H1 (cell line): Measurements from ENCODE around the gene TMEM145.

ENCODE experiments used
- CEBPB ChIP-seq: IDR thresholded peaks from 2 replicates; pipeline ENCODE4 v1.6.1; 2012; ENCODE audit warnings: low read depth, low read length
- CHD1 ChIP-seq: IDR thresholded peaks from 2 replicates; pipeline ENCODE4 v1.6.1; 2012; ENCODE audit warnings: low read depth, low read length, improper control_type of control experiment
- HDAC2 ChIP-seq, 2 experiments: fragments of 300-600 bp in 1 of 2; sonication (generic) in 1 of 2; IDR thresholded peaks; 2 replicates each; pipeline ENCODE4 v1.6.1; 2011 to 2012; ENCODE audit warnings: low read depth in 2 of 2, low read length in 2 of 2, mild to moderate bottlenecking in 2 of 2, moderate library complexity in 2 of 2, borderline replicate concordance in 1 of 2, inconsistent platforms in 1 of 2
- SP2 ChIP-seq: IDR thresholded peaks from 2 replicates; pipeline ENCODE4 v1.6.1; 2012; ENCODE audit warnings: mild to moderate bottlenecking, low read length, inconsistent platforms
- TF ChIP-seq, protein P1 (sequence below), 3 experiments: IDR thresholded peaks; 1 replicate in 2 of 3; 2 replicates in 1 of 3; pipeline versions ENCODE4 v1.5.1 to v1.6.1; 2011; ENCODE audit warnings: low read length in 3 of 3, mild to moderate bottlenecking in 3 of 3, inconsistent platforms in 2 of 3, low read depth in 1 of 3, moderate library complexity in 1 of 3; ENCODE audit not compliant: insufficient read depth in 1 of 3; ENCODE audit errors: control extremely low read depth in 1 of 3

DNA sequence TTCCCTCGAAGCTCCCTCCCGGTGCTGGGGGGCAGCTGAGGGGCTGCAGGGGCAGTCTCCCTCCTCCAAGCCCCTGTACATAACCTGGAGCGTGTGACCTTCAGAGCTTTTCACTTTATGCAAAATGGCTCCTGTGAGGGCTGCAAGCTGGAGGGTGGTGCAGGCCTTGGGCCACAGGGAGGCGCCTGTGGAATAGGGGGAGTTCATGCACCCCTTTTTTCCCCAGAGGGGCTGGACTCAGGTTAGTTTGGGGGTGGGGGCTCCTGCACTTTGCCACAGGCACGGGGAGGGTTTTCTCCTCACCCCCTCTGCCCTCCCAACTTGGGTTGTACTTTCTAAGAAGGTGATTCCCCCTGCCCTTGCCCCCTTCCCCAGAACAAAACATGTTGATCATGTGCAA, 17.8 kb upstream of the TMEM145 start:
- TF ChIP-seq, protein P1, sequence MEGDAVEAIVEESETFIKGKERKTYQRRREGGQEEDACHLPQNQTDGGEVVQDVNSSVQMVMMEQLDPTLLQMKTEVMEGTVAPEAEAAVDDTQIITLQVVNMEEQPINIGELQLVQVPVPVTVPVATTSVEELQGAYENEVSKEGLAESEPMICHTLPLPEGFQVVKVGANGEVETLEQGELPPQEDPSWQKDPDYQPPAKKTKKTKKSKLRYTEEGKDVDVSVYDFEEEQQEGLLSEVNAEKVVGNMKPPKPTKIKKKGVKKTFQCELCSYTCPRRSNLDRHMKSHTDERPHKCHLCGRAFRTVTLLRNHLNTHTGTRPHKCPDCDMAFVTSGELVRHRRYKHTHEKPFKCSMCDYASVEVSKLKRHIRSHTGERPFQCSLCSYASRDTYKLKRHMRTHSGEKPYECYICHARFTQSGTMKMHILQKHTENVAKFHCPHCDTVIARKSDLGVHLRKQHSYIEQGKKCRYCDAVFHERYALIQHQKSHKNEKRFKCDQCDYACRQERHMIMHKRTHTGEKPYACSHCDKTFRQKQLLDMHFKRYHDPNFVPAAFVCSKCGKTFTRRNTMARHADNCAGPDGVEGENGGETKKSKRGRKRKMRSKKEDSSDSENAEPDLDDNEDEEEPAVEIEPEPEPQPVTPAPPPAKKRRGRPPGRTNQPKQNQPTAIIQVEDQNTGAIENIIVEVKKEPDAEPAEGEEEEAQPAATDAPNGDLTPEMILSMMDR (IDR thresholded peaks at IDR 0.05; ENCODE audit: control extremely low read depth in 1 of 3, insufficient read depth in 1 of 3, low read depth in 1 of 3, low read length in 3 of 3): peak; percentile 26 to 34 (median 30)
- TF ChIP-seq CEBPB: no peak
- no peak for TF ChIP-seq SP2
- no peak for TF ChIP-seq HDAC2 (IDR thresholded peaks at IDR 0.05; ENCODE audit: borderline replicate concordance in 1 of 2, low read depth in 2 of 2, low read length in 2 of 2)
- no peak for TF ChIP-seq CHD1
